B cell (primary cell): ENCODE results near the gene NAB1. TPM values are rescaled to one million over a fixed set of nuclear protein-coding genes. Genes with fewer than 3 reads are reported as not detected.

Experiments used
- ATAC-seq: fragments of 200-7000 bp; cut with Tn5 transposase; one replicate; pipeline ENCODE4 v1.10.0; 2021; ENCODE audit warnings: low read depth, mild to moderate bottlenecking, moderate number of reproducible peaks, moderate library complexity
- CTCF ChIA-PET: fragments of 350-600 bp; sonication (Branson Sonifier 250); formaldehyde crosslinking; loops from one replicate; lab custom pipeline; 2021; ENCODE audit warnings: antibody characterized with exemption, inconsistent platforms; lab: Charles Lee
- POLR2A ChIA-PET: fragments of 350-600 bp; sonication (Branson Sonifier 250); formaldehyde crosslinking; loops from one replicate; lab custom pipeline; 2021; ENCODE audit warnings: antibody characterized with exemption; lab: Charles Lee
- DNase-seq: peaks from one replicate; pipeline ENCODE4 v3.0.0; 2013
- H2AFZ ChIP-seq: 2 replicates; pipeline ENCODE4 v1.6.1; 2012; ENCODE audit warnings: mild to moderate bottlenecking, low read depth, low read length; ENCODE audit not compliant: insufficient read depth, poor library complexity, severe bottlenecking
- H3K27ac ChIP-seq, 2 donors: 1 replicate in 1 of 2; 2 replicates in 1 of 2; pipeline ENCODE4 v1.5.1; 2012 to 2013; ENCODE audit warnings: low read length in 2 of 2, mild to moderate bottlenecking in 2 of 2, moderate library complexity in 1 of 2
- H3K27me3 ChIP-seq, 4 experiments: fragments of 200-600 bp in 1 of 4; sonication (generic) in 1 of 4; replicated peaks in 1 of 4; 1 replicate in 2 of 4; 2 replicates in 2 of 4; pipeline versions ENCODE4 v1.6.1 to v1.7.0; 2013 to 2016; ENCODE audit warnings: low read length in 3 of 4, mild to moderate bottlenecking in 2 of 4, mixed read lengths in 1 of 4, moderate library complexity in 1 of 4; ENCODE audit not compliant: insufficient read depth in 4 of 4, control insufficient read depth in 3 of 4; ENCODE audit errors: control extremely low read depth in 1 of 4
- H3K36me3 ChIP-seq, 2 experiments: replicated peaks in 1 of 2; 1 replicate in 1 of 2; 2 replicates in 1 of 2; pipeline versions ENCODE4 v1.6.1 to v1.7.1; 2013; ENCODE audit warnings: low read length in 1 of 2; ENCODE audit not compliant: insufficient read depth in 2 of 2, control insufficient read depth in 1 of 2; ENCODE audit errors: control extremely low read depth in 1 of 2, extremely low read depth in 1 of 2
- H3K4me1 ChIP-seq, 2 donors: fragments of 200-600 bp in 1 of 2; sonication (generic) in 1 of 2; 1 replicate in 1 of 2; 2 replicates in 1 of 2; pipeline versions ENCODE4 v1.5.1 to v1.6.1; 2013 to 2017; ENCODE audit warnings: low read length in 2 of 2; ENCODE audit not compliant: control insufficient read depth in 2 of 2, insufficient read depth in 2 of 2
- H3K4me2 ChIP-seq: replicated peaks from 2 replicates; pipeline ENCODE3; 2012; ENCODE audit warnings: mild to moderate bottlenecking, low read depth, low read length; ENCODE audit not compliant: poor library complexity, severe bottlenecking
- H3K4me3 ChIP-seq, 5 experiments: fragments of 200-600 bp in 1 of 5; sonication (generic) in 1 of 5; 1 replicate in 3 of 5; 2 replicates in 2 of 5; pipeline versions ENCODE4 v1.5.1 to v1.7.0; 2011 to 2016; ENCODE audit warnings: low read length in 4 of 5, mild to moderate bottlenecking in 4 of 5, low read depth in 2 of 5, control low read depth in 1 of 5, moderate library complexity in 1 of 5; ENCODE audit not compliant: insufficient read depth in 1 of 5; ENCODE audit errors: control extremely low read depth in 1 of 5, extremely low read depth in 1 of 5
- H3K79me2 ChIP-seq: fragments of 200-600 bp; sonication (generic); one replicate; pipeline ENCODE4 v1.6.0; 2016; ENCODE audit warnings: low read length; ENCODE audit not compliant: control insufficient read depth, insufficient read depth
- H3K9ac ChIP-seq: fragments of 200-600 bp; sonication (generic); 2 replicates; pipeline ENCODE4 v1.6.1; 2017; ENCODE audit warnings: mild to moderate bottlenecking, low read length, moderate library complexity
- H3K9me3 ChIP-seq, 3 donors: one replicate each; pipeline versions ENCODE4 v1.6.1 to v1.7.1; 2013; ENCODE audit warnings: low read length in 2 of 3; ENCODE audit not compliant: control insufficient read depth in 2 of 3, insufficient read depth in 1 of 3; ENCODE audit errors: control extremely low read depth in 1 of 3
- H4K20me1 ChIP-seq: 2 replicates; pipeline ENCODE4 v1.6.0; 2012; ENCODE audit warnings: mild to moderate bottlenecking, low read length; ENCODE audit not compliant: insufficient read depth, control insufficient read depth, poor library complexity, severe bottlenecking
- H3K27ac Mint-ChIP-seq: one replicate; pipeline ENCODE4 v1.8.0; 2021; ENCODE audit warnings: mixed read lengths
- H3K27me3 Mint-ChIP-seq: one replicate; pipeline ENCODE4 v1.8.0; 2021; ENCODE audit warnings: mixed read lengths
- H3K4me1 Mint-ChIP-seq: one replicate; pipeline ENCODE4 v1.8.0; 2021; ENCODE audit warnings: mixed read lengths
- H3K4me3 Mint-ChIP-seq: one replicate; pipeline ENCODE4 v1.8.0; 2021; ENCODE audit warnings: mixed read lengths
- H3K9me3 Mint-ChIP-seq: one replicate; pipeline ENCODE4 v1.8.0; 2022; ENCODE audit warnings: mixed read lengths; ENCODE audit not compliant: insufficient read depth
- EZH2 ChIP-seq: IDR thresholded peaks from 2 replicates; pipeline ENCODE4 v1.6.1; 2012; ENCODE audit warnings: borderline replicate concordance, low read depth, mild to moderate bottlenecking, moderate library complexity, low read length; ENCODE audit not compliant: insufficient read depth, poor library complexity, severe bottlenecking
- WGBS: methylation state at CpG from one replicate; pipeline ENCODE4 v1.1.5; 2013; ENCODE audit warnings: missing lambda C conversion rate; ENCODE audit not compliant: insufficient coverage; 5-methylcytosine and 5-hydroxymethylcytosine counted together
- intact Hi-C: fragments of 100-400 bp; cut with micrococcal nuclease; formaldehyde crosslinking; loops from one replicate; pipeline ENCODE4 v1.10.0; 2022
- polyA plus RNA-seq: library from polyadenylated mRNA; depleted of rRNA; stranded (reverse); fragments of >200 nt; gene quantifications from 2 replicates; pipeline ENCODE4 v1.2.3, GENCODE V29; 2012
- total RNA-seq, 2 donors: library from RNA; stranded (reverse); fragments of 120-200 nt in 1 of 2; gene quantifications; 1 replicate in 1 of 2; 2 replicates in 1 of 2; pipeline versions ENCODE4 v1.2.3 to v1.2.4, GENCODE V29; 2013 to 2022
- TF ChIP-seq, protein P1 (sequence below): fragments of 200-600 bp; IDR thresholded peaks from one replicate; pipeline ENCODE4 v1.8.0; 2022; ENCODE audit warnings: antibody characterized with exemption, mild to moderate bottlenecking

Gene NAB1
- total and polyA plus RNA-seq, 2 donors (not counting 1 experiment from before 2014, with no cell fraction given): 6.3 to 24.9 TPM

DNA sequence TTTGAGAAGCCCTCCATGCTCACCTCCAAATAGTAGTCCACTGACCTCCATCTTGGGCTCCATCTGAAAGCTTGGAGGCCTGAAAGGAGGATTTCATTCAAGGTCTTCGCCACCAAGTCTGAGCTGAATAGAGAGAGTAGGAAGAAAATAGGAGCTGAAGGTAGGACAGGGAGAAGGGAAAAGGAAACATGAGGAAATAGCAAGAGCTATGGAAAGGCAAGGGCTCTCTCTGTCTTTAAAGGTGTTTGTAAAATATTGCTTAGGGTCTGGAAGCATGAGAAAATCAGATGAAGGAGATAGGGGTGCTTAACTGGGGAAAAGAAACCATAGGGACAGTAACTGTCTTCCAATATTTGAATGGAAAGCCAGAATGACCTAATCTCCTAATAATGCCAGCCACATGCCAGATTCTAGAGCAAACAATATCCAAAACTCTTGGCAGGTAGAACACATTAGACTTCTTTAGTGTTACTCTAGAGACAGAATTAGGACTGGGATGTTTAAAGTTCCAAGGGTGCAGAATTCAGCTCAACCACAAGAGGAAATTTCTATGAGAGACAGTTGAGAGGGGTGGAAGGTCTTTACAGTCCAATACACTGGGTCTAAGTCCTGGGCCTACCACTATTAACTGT lies 67.4 kb downstream of the NAB1 start:
- TF ChIP-seq EZH2: no peak
- TF ChIP-seq, protein P1, sequence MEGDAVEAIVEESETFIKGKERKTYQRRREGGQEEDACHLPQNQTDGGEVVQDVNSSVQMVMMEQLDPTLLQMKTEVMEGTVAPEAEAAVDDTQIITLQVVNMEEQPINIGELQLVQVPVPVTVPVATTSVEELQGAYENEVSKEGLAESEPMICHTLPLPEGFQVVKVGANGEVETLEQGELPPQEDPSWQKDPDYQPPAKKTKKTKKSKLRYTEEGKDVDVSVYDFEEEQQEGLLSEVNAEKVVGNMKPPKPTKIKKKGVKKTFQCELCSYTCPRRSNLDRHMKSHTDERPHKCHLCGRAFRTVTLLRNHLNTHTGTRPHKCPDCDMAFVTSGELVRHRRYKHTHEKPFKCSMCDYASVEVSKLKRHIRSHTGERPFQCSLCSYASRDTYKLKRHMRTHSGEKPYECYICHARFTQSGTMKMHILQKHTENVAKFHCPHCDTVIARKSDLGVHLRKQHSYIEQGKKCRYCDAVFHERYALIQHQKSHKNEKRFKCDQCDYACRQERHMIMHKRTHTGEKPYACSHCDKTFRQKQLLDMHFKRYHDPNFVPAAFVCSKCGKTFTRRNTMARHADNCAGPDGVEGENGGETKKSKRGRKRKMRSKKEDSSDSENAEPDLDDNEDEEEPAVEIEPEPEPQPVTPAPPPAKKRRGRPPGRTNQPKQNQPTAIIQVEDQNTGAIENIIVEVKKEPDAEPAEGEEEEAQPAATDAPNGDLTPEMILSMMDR: no peak
- Histone ChIP-seq H3K27ac (no peak overlapping the region), H3K27me3 (no peaks in the 10 kb centered on the region), H3K4me3 (no peak overlapping the region), H3K4me2 (no peak overlapping the region), H3K79me2 (no peaks in the 10 kb centered on the region), H3K9me3 (no peaks in the 10 kb centered on the region), H3K9ac (no peak overlapping the region), H2AFZ (no peak overlapping the region), H3K36me3 (no peaks in the 10 kb centered on the region), H3K4me1 (no peaks in the 10 kb centered on the region), H4K20me1 (no peaks in the 10 kb centered on the region)
- H3K27ac Mint-ChIP-seq: no peak overlapping the region
- no peaks in the 10 kb centered on the region for H3K27me3 Mint-ChIP-seq
- no peaks in the 10 kb centered on the region for H3K9me3 Mint-ChIP-seq
- intact Hi-C loops: no loop called here
- H3K4me1 Mint-ChIP-seq: peaks cover 5% of the 10 kb centered on the region
- ChIA-PET POLR2A (no interaction called here), CTCF (no interaction called here)
- no peak overlapping the region for H3K4me3 Mint-ChIP-seq
- ATAC-seq: no peak
- WGBS: 91% methylated on average over 1 of the region's 1 CpG
- no peak for DNase-seq

DNA sequence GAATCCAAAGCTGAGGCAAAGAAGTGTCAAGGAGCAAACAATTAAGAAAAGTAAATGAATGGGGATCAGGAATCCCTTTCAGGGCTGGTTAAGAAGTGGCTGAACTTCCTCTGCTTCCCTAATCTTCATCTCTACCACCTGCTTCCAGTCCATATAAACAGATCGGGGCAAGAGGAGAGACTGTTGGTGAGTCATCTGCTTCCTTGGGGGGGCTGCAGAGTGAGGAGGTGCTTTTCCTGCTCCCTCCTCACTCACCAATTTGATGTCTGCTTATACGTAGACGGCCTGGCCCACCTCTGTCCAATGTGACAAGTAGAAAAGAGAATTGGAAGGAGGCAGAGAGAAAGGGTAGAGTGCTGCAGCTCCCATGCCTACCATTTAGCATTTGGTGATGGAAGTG lies 68.4 kb downstream of the NAB1 start:
- no peaks in the 10 kb centered on the region for H3K27me3 Mint-ChIP-seq
- H3K4me1 Mint-ChIP-seq: peaks cover 6% of the 10 kb centered on the region
- H3K4me3 ChIP-seq: no peak overlapping the region
- H4K20me1 ChIP-seq: no peaks in the 10 kb centered on the region
- intact Hi-C loops: no loop called here
- DNase-seq (no peak), ATAC-seq (no peak)
- H3K27ac ChIP-seq: no peak overlapping the region
- no peaks in the 10 kb centered on the region for H3K9me3 Mint-ChIP-seq
- CTCF ChIA-PET: no interaction called here
- H3K36me3 ChIP-seq: no peaks in the 10 kb centered on the region
- no peak overlapping the region for H2AFZ ChIP-seq
- no peaks in the 10 kb centered on the region for H3K9me3 ChIP-seq
- no peak overlapping the region for H3K9ac ChIP-seq
- H3K27ac Mint-ChIP-seq: no peak overlapping the region
- POLR2A ChIA-PET: no interaction called here
- H3K4me1 ChIP-seq: no peaks in the 10 kb centered on the region
- H3K27me3 ChIP-seq: no peaks in the 10 kb centered on the region
- no peaks in the 10 kb centered on the region for H3K79me2 ChIP-seq
- no peak overlapping the region for H3K4me2 ChIP-seq
- TF ChIP-seq EZH2: no peak
- TF ChIP-seq, protein P1: no peak
- no peak overlapping the region for H3K4me3 Mint-ChIP-seq
- 60% methylated on average over 1 of the region's 3 CpGs for WGBS
